IMR-90 (cell line): Measurements from ENCODE around the gene HS3ST2. TPM values are rescaled to one million over a fixed set of nuclear protein-coding genes. Genes with fewer than 3 reads are reported as not detected.

Experiments used
- ATAC-seq: fragments of 200-7000 bp; cut with Tn5 transposase; 2 replicates; pipeline ENCODE4 v1.9.1; 2020; ENCODE audit warnings: low read depth, mild to moderate bottlenecking, moderate library complexity
- BruUV-seq: library from RNA; stranded (reverse); fragments of 400-500 nt; replicated peaks from 2 replicates; lab custom pipeline; 2021; lab: Mats Ljungman, UMichigan
- CTCF ChIA-PET: fragments of 300-600 bp; formaldehyde crosslinking; extraction: SDS; loops from one replicate; lab custom pipeline; 2021; ENCODE audit warnings: antibody characterized with exemption; lab: Yijun Ruan, JAX
- POLR2A ChIA-PET: fragments of 300-600 bp; sonication (Branson Sonifier 250); formaldehyde crosslinking; loops from one replicate; lab custom pipeline; 2022; ENCODE audit warnings: antibody characterized with exemption; ENCODE audit not compliant: unreplicated experiment; lab: Charles Lee
- DNase-seq: peaks from one replicate; pipeline ENCODE4 v3.0.0; 2013
- H2AFZ ChIP-seq: replicated peaks from 2 replicates; pipeline ENCODE3; 2013; ENCODE audit warnings: low read length, mild to moderate bottlenecking; ENCODE audit not compliant: poor library complexity
- H2AK5ac ChIP-seq: 2 replicates; pipeline ENCODE4 v1.6.1; 2013; ENCODE audit warnings: low read depth, low read length, inconsistent platforms
- H2AK9ac ChIP-seq: replicated peaks from 2 replicates; pipeline ENCODE3; 2013; ENCODE audit warnings: mild to moderate bottlenecking, low read depth, low read length, moderate library complexity; ENCODE audit not compliant: poor library complexity
- H2BK120ac ChIP-seq: 2 replicates; pipeline ENCODE4 v1.6.1; 2013; ENCODE audit warnings: low read depth, low read length, inconsistent platforms
- H2BK15ac ChIP-seq: 3 replicates; pipeline ENCODE4 v1.6.1; 2013; ENCODE audit warnings: low read depth, low read length, inconsistent platforms
- H2BK20ac ChIP-seq: 2 replicates; pipeline ENCODE4 v1.6.1; 2013; ENCODE audit warnings: low read depth, mild to moderate bottlenecking, inconsistent platforms, low read length, moderate library complexity
- H2BK5ac ChIP-seq: 2 replicates; pipeline ENCODE4 v1.6.1; 2013; ENCODE audit warnings: mild to moderate bottlenecking, low read depth, low read length, inconsistent platforms; ENCODE audit not compliant: poor library complexity, severe bottlenecking
- H3K14ac ChIP-seq: replicated peaks from 2 replicates; pipeline ENCODE4 v1.6.1; 2013; ENCODE audit warnings: low read depth, low read length, inconsistent platforms
- H3K18ac ChIP-seq: 2 replicates; pipeline ENCODE4 v1.6.1; 2013; ENCODE audit warnings: low read depth, low read length, control low read depth
- H3K23ac ChIP-seq: 2 replicates; pipeline ENCODE4 v1.6.1; 2013; ENCODE audit warnings: low read depth, low read length, inconsistent platforms
- H3K27ac ChIP-seq: 2 replicates; pipeline ENCODE4 v1.5.1; 2013; ENCODE audit warnings: mild to moderate bottlenecking, control low read depth, low read length; ENCODE audit not compliant: insufficient read depth
- H3K27me3 ChIP-seq: 2 replicates; pipeline ENCODE4 v1.6.1; 2013; ENCODE audit warnings: low read length; ENCODE audit not compliant: control insufficient read depth, insufficient read depth
- H3K36me3 ChIP-seq: 2 replicates; pipeline ENCODE4 v1.6.1; 2013; ENCODE audit warnings: low read length, mixed read lengths; ENCODE audit not compliant: control insufficient read depth, insufficient read depth
- H3K4ac ChIP-seq: 2 replicates; pipeline ENCODE4 v1.6.1; 2013; ENCODE audit warnings: low read depth, low read length, inconsistent platforms
- H3K4me1 ChIP-seq: 2 replicates; pipeline ENCODE4 v1.6.1; 2013; ENCODE audit warnings: low read length, mixed read lengths; ENCODE audit not compliant: control insufficient read depth, insufficient read depth
- H3K4me2 ChIP-seq: 2 replicates; pipeline ENCODE4 v1.6.1; 2013; ENCODE audit warnings: low read depth, mild to moderate bottlenecking, control low read depth, low read length, moderate library complexity
- H3K4me3 ChIP-seq: 2 replicates; pipeline ENCODE4 v1.5.1; 2013; ENCODE audit warnings: low read depth, mild to moderate bottlenecking, control low read depth, low read length, moderate library complexity; ENCODE audit not compliant: insufficient read depth
- H3K56ac ChIP-seq: 2 replicates; pipeline ENCODE4 v1.6.1; 2013; ENCODE audit warnings: low read length, inconsistent platforms; ENCODE audit not compliant: insufficient read depth; ENCODE audit errors: extremely low read depth
- H3K79me1 ChIP-seq, 2 experiments: 2 replicates each; pipeline ENCODE4 v1.6.1; 2013; ENCODE audit warnings: low read length in 2 of 2, inconsistent platforms in 1 of 2, low read depth in 1 of 2
- H3K9ac ChIP-seq: 2 replicates; pipeline ENCODE4 v1.6.1; 2013; ENCODE audit warnings: low read depth, low read length, control low read depth
- H3K9me1 ChIP-seq: 2 replicates; pipeline ENCODE4 v1.6.1; 2013; ENCODE audit warnings: low read length, inconsistent platforms; ENCODE audit not compliant: insufficient read depth
- H3K9me3 ChIP-seq: 2 replicates; pipeline ENCODE4 v1.6.1; 2013; ENCODE audit warnings: low read length; ENCODE audit not compliant: control insufficient read depth, insufficient read depth
- H4K20me1 ChIP-seq: 2 replicates; pipeline ENCODE4 v1.6.1; 2013; ENCODE audit warnings: low read length, inconsistent platforms; ENCODE audit not compliant: insufficient read depth
- H4K5ac ChIP-seq: 2 replicates; pipeline ENCODE4 v1.6.1; 2013; ENCODE audit warnings: mild to moderate bottlenecking, low read depth, low read length, control low read depth
- H4K8ac ChIP-seq, 2 experiments: 2 replicates each; pipeline ENCODE4 v1.6.1; 2013; ENCODE audit warnings: low read depth in 2 of 2, low read length in 2 of 2, control low read depth in 1 of 2, inconsistent platforms in 1 of 2
- H4K91ac ChIP-seq: 2 replicates; pipeline ENCODE4 v1.6.1; 2013; ENCODE audit warnings: low read depth, low read length, inconsistent platforms; ENCODE audit not compliant: insufficient read depth
- CEBPB ChIP-seq: IDR thresholded peaks from 2 replicates; pipeline ENCODE4 v1.6.1; 2012; ENCODE audit warnings: low read depth, low read length, improper control_type of control experiment
- CHD1 ChIP-seq: IDR thresholded peaks from 2 replicates; pipeline ENCODE4 v1.6.1; 2012; ENCODE audit warnings: low read depth, low read length, improper control_type of control experiment
- CTCF ChIP-seq: conservative IDR thresholded peaks from 2 replicates; pipeline ENCODE4 v1.5.1; 2012; ENCODE audit warnings: mild to moderate bottlenecking, low read depth, low read length, improper control_type of control experiment
- FOS ChIP-seq: fragments of 150-350 bp; IDR thresholded peaks from 2 replicates; pipeline ENCODE4 v1.6.1; 2016; ENCODE audit warnings: low read depth, low read length
- MAZ ChIP-seq: IDR thresholded peaks from 2 replicates; pipeline ENCODE4 v1.6.1; 2012; ENCODE audit warnings: low read depth, mild to moderate bottlenecking, low read length, improper control_type of control experiment, moderate library complexity, borderline replicate concordance
- MXI1 ChIP-seq: IDR thresholded peaks from 2 replicates; pipeline ENCODE4 v1.6.1; 2012; ENCODE audit warnings: low read depth, mild to moderate bottlenecking, low read length, moderate library complexity, borderline replicate concordance
- POLR2A ChIP-seq: IDR thresholded peaks from 2 replicates; pipeline ENCODE4 v1.6.1; 2012; ENCODE audit warnings: mild to moderate bottlenecking, low read depth, low read length
- RAD21 ChIP-seq: IDR thresholded peaks from 2 replicates; pipeline ENCODE4 v1.6.1; 2012; ENCODE audit warnings: low read length, improper control_type of control experiment
- RFX5 ChIP-seq: IDR thresholded peaks from 2 replicates; pipeline ENCODE4 v1.8.0; 2012; ENCODE audit warnings: low read depth, mild to moderate bottlenecking, low read length, moderate library complexity
- SMC3 ChIP-seq: fragments of 150-350 bp; IDR thresholded peaks from 2 replicates; pipeline ENCODE4 v1.6.1; 2016; ENCODE audit warnings: low read depth, mild to moderate bottlenecking, antibody characterized with exemption, low read length, moderate library complexity
- USF2 ChIP-seq: fragments of 150-350 bp; IDR thresholded peaks from 2 replicates; pipeline ENCODE4 v1.6.1; 2017; ENCODE audit warnings: mild to moderate bottlenecking, antibody characterized with exemption, low read length, low read depth
- WGBS, 2 experiments: methylation state at CpG; one replicate each; pipeline versions ENCODE4 v1.1.5 to v1.1.7; 2013; ENCODE audit warnings: missing lambda C conversion rate in 2 of 2; ENCODE audit not compliant: insufficient read length in 1 of 2; ENCODE audit errors: extremely low coverage in 2 of 2; 5-methylcytosine and 5-hydroxymethylcytosine counted together
- dilution Hi-C: fragments of 300-500 bp; cut with HindIII; formaldehyde crosslinking; loops from one replicate; pipeline ENCODE4 v1.14.3; 2018; ENCODE audit warnings: low sequenced_read_pairs; ENCODE audit not compliant: unreplicated experiment
- in situ Hi-C: fragments of 300-500 bp; cut with MboI; formaldehyde crosslinking; loops from 3 replicates; pipeline ENCODE4 v1.14.3; 2019; ENCODE audit warnings: low sequenced_read_pairs, inconsistent platforms, mixed read lengths
- intact Hi-C: fragments of 100-400 bp; cut with micrococcal nuclease; formaldehyde crosslinking; loops from 2 replicates; pipeline ENCODE4 v1.10.0; 2022
- polyA plus RNA-seq, 3 experiments: library from polyadenylated mRNA; depleted of rRNA; stranded (reverse); fragments of >200 nt; gene quantifications; 2 replicates each; pipeline ENCODE4 v1.2.3, GENCODE V29; 2012; ENCODE audit warnings: low replicate concordance in 1 of 3
- total RNA-seq: library from RNA; depleted of rRNA; stranded (reverse); fragments of >200 nt; gene quantifications from 2 replicates; pipeline ENCODE4 v1.2.3, GENCODE V29; 2012

HS3ST2 gene
- total and polyA plus RNA-seq, 2 of the 4 experiments (the other 2 are of a cell fraction): not detected

DNA sequence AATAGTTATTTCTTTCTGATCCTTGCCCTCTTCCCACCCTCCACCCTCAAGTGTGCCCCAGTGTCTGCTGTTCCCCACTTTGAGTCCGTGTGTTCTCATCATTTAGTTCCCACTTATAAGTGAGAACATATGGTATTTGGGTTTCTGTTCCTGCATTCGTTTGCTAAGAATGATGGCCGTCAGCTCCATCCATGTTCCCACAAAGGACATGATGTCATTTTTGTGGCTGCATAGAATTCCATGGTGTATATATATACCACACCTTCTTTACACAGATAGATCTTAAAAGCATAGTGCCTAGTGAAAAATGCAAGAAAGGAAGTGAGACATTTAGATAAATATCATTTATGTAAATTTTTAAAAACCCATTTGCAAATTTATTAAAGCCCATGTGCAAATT is 33.1 kb downstream of the HS3ST2 start:
- no peak overlapping the region for H2BK120ac ChIP-seq
- H4K5ac ChIP-seq: no peak overlapping the region
- no peak overlapping the region for H2AK5ac ChIP-seq
- intact Hi-C loops (no loop called here), in situ Hi-C loops (no loop called here), dilution Hi-C loops (no loop called here)
- no TSS peak for BruUV-seq
- H3K56ac ChIP-seq: no peak overlapping the region
- no peaks in the 10 kb centered on the region for H3K36me3 ChIP-seq
- no peak overlapping the region for H2BK15ac ChIP-seq
- no peaks in the 10 kb centered on the region for H3K4me1 ChIP-seq
- no peaks in the 10 kb centered on the region for H3K27me3 ChIP-seq
- H2BK20ac ChIP-seq: no peak overlapping the region
- no peak overlapping the region for H2AK9ac ChIP-seq
- H3K9me3 ChIP-seq: no peaks in the 10 kb centered on the region
- H3K27ac ChIP-seq: no peak overlapping the region
- no peak overlapping the region for H4K8ac ChIP-seq
- TF ChIP-seq CEBPB: no peak
- no peak for TF ChIP-seq MXI1
- no peak for TF ChIP-seq CTCF
- no peak for TF ChIP-seq FOS
- TF ChIP-seq MAZ: no peak
- no peak for TF ChIP-seq USF2
- no peak for TF ChIP-seq POLR2A
- no peak for TF ChIP-seq RFX5
- TF ChIP-seq RAD21: no peak
- TF ChIP-seq SMC3: no peak
- no peak for TF ChIP-seq CHD1
- POLR2A ChIA-PET: no interaction called here
- H3K23ac ChIP-seq: no peak overlapping the region
- no peak overlapping the region for H3K4me3 ChIP-seq
- H4K20me1 ChIP-seq: no peaks in the 10 kb centered on the region
- no peak overlapping the region for H3K18ac ChIP-seq
- H3K79me1 ChIP-seq: no peaks in the 10 kb centered on the region
- no peak overlapping the region for H2AFZ ChIP-seq
- H3K9me1 ChIP-seq: no peaks in the 10 kb centered on the region
- H4K91ac ChIP-seq: no peak overlapping the region
- no peak overlapping the region for H2BK5ac ChIP-seq
- H3K4ac ChIP-seq: no peak overlapping the region
- H3K14ac ChIP-seq: no peak overlapping the region
- no peak overlapping the region for H3K4me2 ChIP-seq
- CTCF ChIA-PET: no interaction called here
- ATAC-seq: no peak
- WGBS, 2 experiments: no CpG with 5 or more reads among the region's 3 CpGs
- no peak for DNase-seq
- H3K9ac ChIP-seq: no peak overlapping the region
